Activated CD4-positive, CD25-positive, alpha-beta regulatory T cell treated with anti-CD3 and anti-CD28 coated beads, Interleukin-2, amount 50 U/mL, for 72 hours (primary cell): Measurements from ENCODE around the gene PTPRN2.
"Not testable (repeated sequence)": the region's sequence is repeated elsewhere in the genome, so short reads cannot be mapped to it uniquely, and the experiment has no call there.

Source experiments
- DNase-seq: peaks from one replicate; pipeline ENCODE4 v3.0.0; 2021

PTPRN2 gene

GRCh38 chr7:158530800-158531609, 56.6 kb downstream of the PTPRN2 start:
- no peak for DNase-seq

GRCh38 chr7:158529181-158530096, 58.2 kb downstream of the PTPRN2 start:
- no peak for DNase-seq

GRCh38 chr7:158527915-158528502, 59.6 kb downstream of the PTPRN2 start:
- no peak for DNase-seq

- no peak for DNase-seq
Measured at GRCh38 chr7:158527495-158527894, 60.1 kb downstream of the PTPRN2 start.

- no peak for DNase-seq
Measured at GRCh38 chr7:158527038-158527437, 60.6 kb downstream of the PTPRN2 start.

- no peak for DNase-seq
Measured at GRCh38 chr7:158526531-158526930, 61.1 kb downstream of the PTPRN2 start.

- no peak for DNase-seq
Measured at GRCh38 chr7:158525648-158526484, 61.8 kb downstream of the PTPRN2 start.

GRCh38 chr7:158524749-158525635, 62.6 kb downstream of the PTPRN2 start:
- no peak for DNase-seq

- not testable (repeated sequence) for DNase-seq
Measured at GRCh38 chr7:158524286-158524685, 63.3 kb downstream of the PTPRN2 start.

- DNase-seq = not testable (repeated sequence)
Measured at GRCh38 chr7:158523877-158524276, 63.7 kb downstream of the PTPRN2 start.

GRCh38 chr7:158523165-158523856, 64.3 kb downstream of the PTPRN2 start:
- not testable (repeated sequence) for DNase-seq

- DNase-seq = not testable (repeated sequence)
Measured at GRCh38 chr7:158521795-158522194, 65.8 kb downstream of the PTPRN2 start.

GRCh38 chr7:158520825-158521224, 66.8 kb downstream of the PTPRN2 start:
- no peak for DNase-seq

GRCh38 chr7:158519633-158520174, 67.9 kb downstream of the PTPRN2 start:
- no peak for DNase-seq

GRCh38 chr7:158518980-158519632, 68.5 kb downstream of the PTPRN2 start:
- no peak for DNase-seq

GRCh38 chr7:158517571-158517970, 70.1 kb downstream of the PTPRN2 start:
- no peak for DNase-seq

- no peak for DNase-seq
Measured at GRCh38 chr7:158517072-158517471, 70.6 kb downstream of the PTPRN2 start.

GRCh38 chr7:158516524-158516923, 71.1 kb downstream of the PTPRN2 start:
- DNase-seq = no peak

GRCh38 chr7:158512869-158513268, 74.8 kb downstream of the PTPRN2 start:
- DNase-seq = no peak

GRCh38 chr7:158512042-158512441, 75.6 kb downstream of the PTPRN2 start:
- DNase-seq = no peak
